Mononuclear cell (primary cell): Measurements from ENCODE around the gene CLSTN3. TPM values are rescaled to one million over a fixed set of nuclear protein-coding genes. Genes with fewer than 3 reads are reported as not detected.
"Not testable (repeated sequence)": the region's sequence is repeated elsewhere in the genome, so short reads cannot be mapped to it uniquely, and the experiment has no call there.

ENCODE experiments used
- H3K27me3 ChIP-seq: 2 replicates; pipeline ENCODE4 v1.6.0; 2011; ENCODE audit warnings: low read length, control low read depth; ENCODE audit not compliant: insufficient read depth
- H3K4me1 ChIP-seq: 2 replicates; pipeline ENCODE4 v1.5.1; 2011; ENCODE audit warnings: mild to moderate bottlenecking, low read length, control low read depth; ENCODE audit not compliant: insufficient read depth
- H3K4me3 ChIP-seq: 2 replicates; pipeline ENCODE4 v1.5.1; 2011; ENCODE audit warnings: mild to moderate bottlenecking, low read length, moderate library complexity
- H3K9me3 ChIP-seq: 2 replicates; pipeline ENCODE4 v1.5.1; 2011; ENCODE audit warnings: low read depth, mild to moderate bottlenecking, control low read depth, low read length
- total RNA-seq: library from RNA; depleted of rRNA; stranded (reverse); fragments of >200 nt; gene quantifications from one replicate; pipeline ENCODE4 v1.2.3, GENCODE V29; 2012

Gene CLSTN3
- total RNA-seq, 1 donor = 13.0 TPM

DNA sequence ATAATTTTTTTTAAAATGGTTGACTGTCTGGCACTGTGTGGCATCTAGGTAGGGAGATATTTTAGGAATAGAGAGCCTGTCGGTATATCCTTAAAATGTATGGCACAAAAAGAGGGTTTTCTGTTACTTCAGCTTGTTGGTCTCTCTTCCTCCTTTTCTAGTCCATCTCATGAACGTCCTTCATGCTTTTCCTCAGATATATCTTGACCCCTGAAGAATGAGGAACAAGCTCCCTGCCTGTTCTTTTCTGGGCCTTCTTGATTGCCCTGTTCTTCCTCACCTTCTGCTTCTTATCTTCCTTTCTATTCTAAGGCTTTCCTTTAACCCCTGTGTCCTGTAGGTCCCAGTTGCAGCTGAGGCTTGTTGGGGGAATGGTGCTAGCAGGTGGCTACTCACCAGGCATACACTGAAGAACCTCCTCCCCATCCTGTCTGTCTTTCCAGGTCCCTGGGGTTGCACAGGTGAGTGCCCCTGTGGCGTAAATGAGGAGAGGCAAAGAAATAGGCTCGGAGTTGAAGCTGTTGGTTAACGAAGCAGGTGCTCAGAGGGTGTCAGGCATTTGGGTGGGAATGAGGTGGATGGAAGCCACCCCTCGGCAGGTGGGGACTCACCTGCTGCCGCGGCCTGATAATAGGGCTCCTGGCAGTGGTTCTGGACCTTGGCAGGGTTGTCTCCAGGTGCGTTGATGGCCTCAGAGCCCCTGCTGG, 30.7 kb upstream of the CLSTN3 start:
- no peaks in the 10 kb centered on the region for H3K9me3 ChIP-seq
- peaks cover 11% of the 10 kb centered on the region for H3K4me1 ChIP-seq
- H3K27me3 ChIP-seq = no peaks in the 10 kb centered on the region
- H3K4me3 ChIP-seq = no peak overlapping the region

DNA sequence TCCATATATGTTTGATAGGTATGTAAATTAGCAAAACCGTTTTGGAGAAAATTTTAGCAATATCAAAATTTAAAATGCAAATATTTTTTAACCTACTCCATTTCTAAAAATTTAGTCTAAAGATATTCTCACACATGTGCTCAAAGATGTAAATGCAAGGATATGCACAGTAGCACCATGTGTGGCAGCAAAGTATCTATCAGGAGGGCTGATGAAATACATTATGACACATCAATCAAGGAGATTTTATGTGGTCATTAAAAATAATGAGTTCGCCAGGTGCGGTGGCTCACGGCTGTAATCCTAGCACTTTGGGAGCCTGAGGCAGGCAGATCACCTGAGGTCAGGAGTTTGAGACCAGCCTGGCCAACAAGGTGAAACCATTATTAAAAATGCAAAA, 29.9 kb upstream of the CLSTN3 start:
- Histone ChIP-seq H3K27me3 (no peaks in the 10 kb centered on the region), H3K4me3 (no peak overlapping the region), H3K9me3 (no peaks in the 10 kb centered on the region), H3K4me1 (peaks cover 11% of the 10 kb centered on the region)

DNA sequence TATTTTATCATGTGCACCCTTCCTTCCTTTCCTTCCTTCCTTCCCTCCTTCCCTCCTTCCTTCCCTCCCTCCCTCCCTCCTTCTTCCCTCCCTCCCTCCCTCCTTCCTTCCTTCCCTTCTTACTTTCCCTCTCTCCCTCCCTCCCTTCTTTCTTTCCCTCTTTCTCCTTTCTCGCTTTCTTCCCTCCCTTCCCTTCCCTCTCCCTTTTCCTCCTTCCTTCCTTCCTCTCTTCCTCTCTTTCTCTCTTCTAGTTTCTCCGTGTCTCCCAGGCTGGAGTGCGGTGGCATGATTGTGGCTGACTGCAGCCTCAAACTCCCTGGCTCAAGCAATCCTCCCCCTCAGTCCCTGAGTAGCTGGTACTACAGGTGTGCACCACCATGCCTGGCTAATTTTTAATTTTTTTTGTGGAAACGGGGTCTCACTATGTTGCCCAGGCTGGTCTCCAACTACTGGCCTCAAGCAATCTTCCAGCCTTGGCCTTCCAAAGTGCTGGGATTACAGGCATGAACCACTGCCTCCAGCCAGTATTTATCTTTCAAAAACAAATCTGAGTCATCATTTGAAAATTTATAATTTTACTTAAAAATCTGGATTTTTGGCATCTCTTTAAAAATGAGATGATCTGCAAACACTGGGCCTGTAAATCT, 29.0 kb upstream of the CLSTN3 start:
- H3K4me1 ChIP-seq = peaks cover 11% of the 10 kb centered on the region
- no peak overlapping the region for H3K4me3 ChIP-seq
- H3K9me3 ChIP-seq = peaks cover 6% of the 10 kb centered on the region
- H3K27me3 ChIP-seq = no peaks in the 10 kb centered on the region

DNA sequence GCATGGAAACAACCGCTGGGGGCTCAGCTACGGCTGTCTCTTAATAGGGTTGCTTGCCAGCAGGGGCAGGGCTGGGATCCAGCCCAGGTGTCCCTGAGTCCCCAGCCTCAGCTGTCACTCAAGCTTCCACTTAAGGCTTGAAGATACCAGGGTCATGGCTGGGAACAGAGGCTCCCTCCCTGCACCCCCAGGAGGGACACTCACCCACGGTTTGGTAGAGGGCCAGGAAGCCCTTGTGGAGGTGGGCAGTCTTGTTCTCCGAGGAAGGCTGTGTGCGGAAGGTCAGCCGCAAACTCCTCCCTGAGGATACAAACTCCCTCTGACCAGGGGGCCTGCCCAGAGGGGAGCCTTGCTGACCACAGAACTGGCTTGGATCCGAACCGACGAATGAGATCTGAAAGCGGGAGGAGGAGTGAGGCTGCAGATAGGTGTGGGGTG, 28.5 kb upstream of the CLSTN3 start:
- Histone ChIP-seq H3K27me3 (no peaks in the 10 kb centered on the region), H3K4me3 (no peak overlapping the region), H3K4me1 (peaks cover 14% of the 10 kb centered on the region), H3K9me3 (peaks cover 9% of the 10 kb centered on the region)

DNA sequence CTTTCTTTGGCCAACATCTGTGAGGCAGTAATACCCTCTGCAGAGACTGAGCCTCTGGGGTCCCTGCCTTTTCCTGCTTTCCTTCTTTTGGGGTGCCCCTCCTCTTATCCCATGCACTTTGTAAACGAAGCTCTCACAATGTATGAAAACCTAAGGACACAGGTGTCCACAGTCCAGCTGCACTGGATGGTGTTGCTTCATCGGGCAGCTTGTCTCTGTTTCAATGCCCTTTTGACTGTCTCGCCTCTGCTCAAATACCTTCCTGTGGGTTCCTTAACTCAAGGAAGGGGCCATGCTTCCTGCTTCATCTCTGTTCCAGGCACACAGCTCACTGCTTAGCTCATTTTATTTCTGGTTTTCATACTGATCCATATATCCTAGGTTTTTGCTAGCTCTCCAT, 27.6 kb upstream of the CLSTN3 start:
- H3K9me3 ChIP-seq = peaks cover 9% of the 10 kb centered on the region
- no peak overlapping the region for H3K4me3 ChIP-seq
- H3K27me3 ChIP-seq = no peaks in the 10 kb centered on the region
- peaks cover 21% of the 10 kb centered on the region for H3K4me1 ChIP-seq

DNA sequence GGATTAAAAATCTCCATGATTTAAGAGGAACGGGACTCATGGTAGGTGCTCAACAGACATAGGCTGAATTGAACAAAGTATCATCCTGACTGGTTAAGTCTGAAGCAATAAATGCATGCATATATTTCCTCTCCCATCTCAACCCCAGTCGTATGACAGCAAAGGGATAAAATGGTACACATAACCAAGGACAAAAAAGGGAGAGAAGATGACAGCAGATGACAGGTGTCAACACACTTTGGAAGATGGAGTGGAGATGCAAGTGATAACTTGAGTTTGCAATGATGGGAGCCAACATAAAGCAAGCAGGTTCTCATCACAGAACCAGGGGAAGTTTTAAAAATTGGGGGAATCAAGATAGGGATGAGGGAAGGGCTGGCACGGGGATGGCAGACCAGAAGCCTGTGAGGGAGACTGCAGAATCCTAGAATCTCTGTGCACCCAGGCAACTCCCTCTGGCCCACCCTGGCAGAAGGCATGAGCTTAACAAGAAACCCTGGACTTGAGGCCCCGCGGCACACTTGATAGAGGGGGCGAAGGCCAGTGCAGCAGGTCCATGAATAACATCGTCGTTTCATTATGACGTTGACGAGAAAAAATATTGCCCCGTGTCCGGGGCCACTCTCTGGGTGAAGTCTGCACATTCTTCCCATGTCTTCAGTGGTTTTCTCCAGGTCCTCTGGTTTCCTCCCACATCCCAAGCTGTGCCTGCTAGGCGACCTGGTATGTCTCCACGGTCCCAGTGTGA, 26.2 kb upstream of the CLSTN3 start:
- H3K4me3 ChIP-seq = no peak overlapping the region
- H3K4me1 ChIP-seq = peaks cover 30% of the 10 kb centered on the region
- H3K9me3 ChIP-seq = peaks cover 9% of the 10 kb centered on the region
- H3K27me3 ChIP-seq = no peaks in the 10 kb centered on the region

DNA sequence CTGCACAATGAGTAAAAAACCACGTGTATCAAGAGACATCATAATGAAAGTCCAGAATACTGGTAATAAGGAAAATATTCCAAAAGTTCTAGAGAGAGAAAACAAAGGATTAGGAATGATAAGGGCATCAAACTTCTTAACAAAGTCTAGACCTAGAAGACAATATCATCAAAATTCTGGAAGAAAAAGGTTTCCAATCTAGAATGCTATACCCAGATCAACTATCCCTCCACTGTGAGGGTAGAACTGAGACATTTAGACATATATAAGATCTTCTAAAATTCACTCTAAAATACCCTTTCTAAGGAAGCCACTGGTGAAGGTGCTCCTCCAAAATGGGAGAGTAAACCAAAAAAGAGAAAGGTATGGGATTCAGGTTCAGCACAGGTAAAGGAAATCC, 24.1 kb upstream of the CLSTN3 start:
- H3K4me1 ChIP-seq = peaks cover 30% of the 10 kb centered on the region
- H3K4me3 ChIP-seq = no peak overlapping the region
- peaks cover 9% of the 10 kb centered on the region for H3K9me3 ChIP-seq
- no peaks in the 10 kb centered on the region for H3K27me3 ChIP-seq

DNA sequence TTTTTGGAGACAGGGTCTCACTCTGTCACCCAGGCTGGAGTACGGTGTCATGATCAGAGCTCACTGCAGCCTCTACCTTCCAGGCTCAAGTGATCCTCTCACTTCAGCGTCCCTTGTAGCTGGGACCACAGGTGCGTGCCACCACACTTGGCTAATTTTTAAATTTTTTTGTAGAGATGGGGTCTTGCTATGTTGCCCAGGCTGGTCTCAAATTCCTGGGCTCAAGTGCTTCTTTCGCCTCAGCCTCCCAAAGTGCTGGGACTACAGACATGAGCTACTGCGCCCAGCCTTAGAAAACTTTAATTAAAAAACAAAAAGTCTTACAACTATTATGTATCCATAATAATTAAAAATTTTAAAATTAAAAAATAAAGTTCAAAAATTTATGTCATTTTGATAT, 23.0 kb upstream of the CLSTN3 start:
- not testable (repeated sequence) for H3K27me3 ChIP-seq, H3K4me3 ChIP-seq, H3K9me3 ChIP-seq
- peaks cover 30% of the 10 kb centered on the region for H3K4me1 ChIP-seq

DNA sequence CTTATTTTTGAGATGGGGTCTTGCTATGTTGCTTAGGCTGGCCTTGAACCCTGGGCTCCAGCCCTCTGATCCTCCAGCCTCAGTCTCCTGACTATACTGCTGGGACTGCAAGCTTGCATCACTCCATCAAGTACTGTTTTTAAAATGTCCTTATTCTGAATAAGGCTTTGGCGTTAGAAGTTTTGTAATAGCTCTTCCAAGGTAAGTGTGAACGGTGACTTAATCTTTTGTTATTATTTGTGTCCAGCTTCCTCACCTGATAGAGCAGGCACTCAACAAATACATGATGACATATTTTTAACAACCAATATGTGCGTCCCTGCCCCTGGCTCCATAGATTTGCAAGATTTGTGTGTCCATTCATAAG, 22.6 kb upstream of the CLSTN3 start:
- Histone ChIP-seq H3K9me3 (peaks cover 9% of the 10 kb centered on the region), H3K4me1 (peaks cover 30% of the 10 kb centered on the region), H3K4me3 (peak overlapping the region; percentile 62), H3K27me3 (no peaks in the 10 kb centered on the region)

DNA sequence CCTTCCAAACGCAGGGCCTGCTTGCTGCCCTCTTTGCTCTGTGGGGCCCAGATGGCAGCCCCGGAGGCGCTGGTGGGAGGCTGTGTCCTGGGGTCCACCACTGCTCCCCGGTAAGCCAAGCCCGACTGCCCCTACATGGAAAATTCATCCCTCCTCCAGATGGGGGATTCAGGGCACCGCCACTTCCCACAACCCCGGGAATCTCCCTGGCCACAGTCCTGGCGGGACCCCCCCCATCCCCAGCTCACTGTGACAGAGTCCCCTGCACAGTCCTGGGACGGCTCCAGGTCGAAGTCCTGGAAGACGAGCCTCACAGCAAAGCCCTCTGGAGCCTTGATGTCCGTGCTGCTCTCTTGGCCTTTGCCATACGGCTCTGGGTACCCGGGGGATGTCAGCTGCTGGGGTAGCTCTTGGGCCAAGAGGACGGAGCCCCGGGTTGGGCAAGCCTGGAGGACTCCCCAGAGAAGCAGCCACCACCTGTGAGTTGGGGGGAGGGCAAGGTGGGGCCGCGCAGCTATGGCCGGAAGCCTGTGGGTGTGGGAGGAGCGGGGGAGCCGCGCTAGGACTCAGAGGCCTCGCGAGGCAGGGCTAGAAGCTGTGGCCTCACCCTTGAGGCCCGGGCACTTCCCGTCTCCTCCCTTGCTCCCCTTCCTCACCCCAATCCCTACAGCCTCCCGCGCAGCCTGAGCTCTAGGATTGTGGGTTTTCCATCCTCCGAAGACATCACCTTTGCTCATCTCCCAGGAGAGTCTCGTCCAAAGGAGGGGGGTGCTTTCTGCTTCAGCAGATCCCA, 22.0 kb upstream of the CLSTN3 start:
- Histone ChIP-seq H3K27me3 (no peaks in the 10 kb centered on the region), H3K4me3 (peak overlapping the region; percentile 62), H3K4me1 (peaks cover 30% of the 10 kb centered on the region), H3K9me3 (peaks cover 9% of the 10 kb centered on the region)

DNA sequence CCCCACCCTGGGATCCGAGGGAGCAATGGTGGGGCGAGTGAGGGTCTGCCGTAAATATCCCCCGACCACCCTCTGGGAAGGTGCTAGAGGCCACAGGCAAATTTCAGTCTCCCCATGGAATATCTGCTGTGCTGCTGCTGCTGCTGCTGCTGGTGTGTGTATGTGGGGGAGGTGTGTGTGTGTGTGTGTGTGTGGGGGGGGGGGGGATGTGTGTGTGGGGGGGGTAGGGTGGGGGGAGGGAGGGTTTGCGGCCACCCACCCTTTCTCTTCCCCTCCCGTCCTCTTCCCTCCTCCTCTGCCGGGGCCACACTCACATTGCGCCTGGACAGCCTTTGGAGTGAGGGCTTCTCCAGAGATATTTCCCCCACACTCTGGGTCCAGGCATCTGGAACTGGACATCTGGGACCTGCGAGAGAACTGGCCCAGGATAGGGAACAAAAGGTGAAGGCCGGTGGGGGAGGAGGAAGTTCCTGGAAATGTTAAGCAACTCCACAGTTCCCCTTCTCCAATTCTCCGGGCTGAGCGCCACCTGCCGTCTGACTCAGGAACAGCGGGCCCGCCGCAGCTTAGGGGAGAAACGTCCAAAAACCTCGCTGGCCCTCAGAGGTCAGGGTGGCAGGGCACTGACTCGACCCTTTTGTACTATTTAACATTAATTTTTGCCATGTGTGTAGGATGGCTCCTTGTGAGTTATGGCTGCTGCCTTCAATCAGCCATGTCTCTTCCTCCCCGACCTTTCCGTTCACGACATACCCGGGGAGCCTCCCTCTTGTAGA, 21.2 kb upstream of the CLSTN3 start, which contains the start of gene C1RL:
Gene C1RL, minus strand, starts transcription at position 419 of the 776 bp plus-strand sequence. Its CDS starts 34 bp downstream, at position 385.
- Histone ChIP-seq H3K4me1 (peaks cover 30% of the 10 kb centered on the region), H3K9me3 (peaks cover 9% of the 10 kb centered on the region), H3K4me3 (peak within 1 kb of the TSS; percentile 62), H3K27me3 (no peaks in the 10 kb centered on the region)

DNA sequence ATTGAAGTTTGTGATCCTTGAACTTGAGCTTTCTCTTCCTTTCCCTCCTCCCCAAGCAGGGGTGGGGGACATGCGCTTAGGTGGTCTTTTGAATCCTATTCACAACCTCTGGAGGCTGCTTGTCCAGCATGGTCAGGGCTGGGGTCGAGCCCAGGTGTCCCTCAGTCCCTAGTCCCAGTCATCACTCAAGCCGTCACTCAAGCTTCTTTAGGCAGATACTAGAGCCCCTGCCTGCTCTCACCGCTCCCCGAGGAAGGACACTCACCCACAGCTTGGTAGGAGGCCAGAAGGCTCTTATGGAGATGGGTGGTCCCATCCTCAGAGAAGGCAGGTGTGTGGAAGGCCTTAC, 20.6 kb upstream of the CLSTN3 start:
- peaks cover 30% of the 10 kb centered on the region for H3K4me1 ChIP-seq
- peaks cover 9% of the 10 kb centered on the region for H3K9me3 ChIP-seq
- no peaks in the 10 kb centered on the region for H3K27me3 ChIP-seq
- H3K4me3 ChIP-seq = peak overlapping the region; percentile 62

DNA sequence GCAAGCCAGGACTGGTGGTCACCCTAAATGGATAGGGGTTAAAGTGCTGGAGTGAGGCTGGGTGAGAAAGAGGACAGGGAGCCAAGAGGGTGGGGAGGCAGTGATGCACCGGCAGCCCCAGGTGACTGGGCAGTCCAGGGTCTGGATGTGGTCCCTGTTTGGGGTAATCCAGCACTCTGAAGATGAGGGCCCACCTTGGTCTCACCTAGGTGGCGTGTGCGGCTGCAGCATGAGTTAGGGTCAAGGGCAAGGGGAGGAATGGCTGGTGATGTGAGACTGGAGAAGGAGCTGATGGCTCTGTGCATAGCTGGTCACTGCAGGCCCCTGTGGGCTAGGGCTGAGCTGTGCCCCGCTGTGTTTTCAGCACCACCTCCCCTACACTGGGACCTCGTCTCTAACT, 19.5 kb upstream of the CLSTN3 start:
- Histone ChIP-seq H3K9me3 (peaks cover 8% of the 10 kb centered on the region), H3K4me1 (peaks cover 30% of the 10 kb centered on the region), H3K27me3 (no peaks in the 10 kb centered on the region), H3K4me3 (no peak overlapping the region)

DNA sequence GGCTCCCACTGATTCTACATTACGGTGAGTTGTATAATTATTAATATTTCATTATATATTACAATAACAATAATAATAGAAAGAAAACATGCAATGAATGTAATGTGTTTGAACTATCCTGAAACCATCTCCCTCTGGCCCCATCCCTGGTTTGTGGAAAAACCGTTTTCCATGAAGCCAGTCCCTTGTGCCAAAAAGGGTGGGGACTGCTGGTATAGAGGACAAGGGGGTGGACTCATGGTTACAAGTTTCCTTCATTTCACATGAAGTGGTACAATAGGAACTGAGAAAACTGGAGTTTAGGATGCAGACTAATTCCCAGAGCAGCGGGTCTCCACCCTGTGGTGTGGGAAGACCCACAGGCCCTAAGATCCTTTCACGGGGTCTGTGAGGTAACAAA, 18.1 kb upstream of the CLSTN3 start:
- no peaks in the 10 kb centered on the region for H3K9me3 ChIP-seq
- peaks cover 25% of the 10 kb centered on the region for H3K4me1 ChIP-seq
- no peak overlapping the region for H3K4me3 ChIP-seq
- H3K27me3 ChIP-seq = no peaks in the 10 kb centered on the region
